HG03025 (cell line): Measurements from ENCODE around the gene LCN9.
"Not testable (repeated sequence)": the region's sequence is repeated elsewhere in the genome, so short reads cannot be mapped to it uniquely, and the experiment has no call there.

ENCODE experiments used
- ATAC-seq: cut with Tn5 transposase; IDR thresholded peaks from one replicate; pipeline ENCODE4 v1.9.1; 2021; ENCODE audit warnings: mild to moderate bottlenecking, moderate library complexity; ENCODE audit not compliant: unreplicated experiment, low FRiP score

LCN9 gene

DNA sequence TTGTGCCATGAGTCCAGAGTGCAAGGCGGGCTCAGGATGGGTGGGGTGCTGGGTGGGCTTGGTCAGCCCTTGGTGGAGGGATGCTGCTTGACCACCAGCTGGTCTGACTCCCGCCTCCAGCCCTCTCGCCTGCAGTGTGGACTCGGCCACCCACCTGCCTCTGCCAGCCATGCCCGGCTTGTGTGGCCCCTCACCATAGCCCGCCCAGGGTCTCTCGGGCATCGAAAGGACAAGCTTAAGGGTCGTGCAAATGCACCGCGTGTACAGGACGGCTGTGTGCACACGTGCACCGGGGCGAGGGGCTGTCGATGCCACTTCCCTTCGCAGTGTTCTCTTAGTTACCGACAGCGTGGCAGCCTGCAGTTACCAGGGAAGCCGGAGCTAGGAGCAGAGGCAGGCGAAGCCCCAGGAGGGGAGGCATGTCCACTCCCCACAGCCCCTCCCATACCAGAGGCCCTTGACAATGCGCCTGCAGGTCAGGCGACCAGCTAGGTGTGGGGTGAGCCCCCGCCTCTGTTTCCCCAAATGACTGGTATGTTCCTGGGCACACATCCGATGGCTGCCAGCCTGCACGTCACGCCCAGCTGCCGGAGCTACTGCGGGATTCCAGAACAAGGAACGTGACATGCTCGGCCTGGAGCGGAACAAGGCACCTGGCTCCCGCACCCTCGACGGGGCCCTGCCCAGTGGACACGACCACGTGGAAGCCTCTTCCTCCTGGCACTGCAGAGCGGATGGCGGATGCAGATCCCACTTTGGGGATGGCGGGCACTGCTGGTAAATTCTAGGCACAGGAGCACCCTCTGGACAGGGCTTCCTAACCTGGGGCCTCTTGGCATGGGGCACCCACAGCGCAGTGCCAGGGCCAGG lies 7.8 kb downstream of the LCN9 start:
- no peak for ATAC-seq

- ATAC-seq, result no peak
Measured at GRCh38 chr9:135671591-135672041, 8.5 kb downstream of the LCN9 start.

DNA sequence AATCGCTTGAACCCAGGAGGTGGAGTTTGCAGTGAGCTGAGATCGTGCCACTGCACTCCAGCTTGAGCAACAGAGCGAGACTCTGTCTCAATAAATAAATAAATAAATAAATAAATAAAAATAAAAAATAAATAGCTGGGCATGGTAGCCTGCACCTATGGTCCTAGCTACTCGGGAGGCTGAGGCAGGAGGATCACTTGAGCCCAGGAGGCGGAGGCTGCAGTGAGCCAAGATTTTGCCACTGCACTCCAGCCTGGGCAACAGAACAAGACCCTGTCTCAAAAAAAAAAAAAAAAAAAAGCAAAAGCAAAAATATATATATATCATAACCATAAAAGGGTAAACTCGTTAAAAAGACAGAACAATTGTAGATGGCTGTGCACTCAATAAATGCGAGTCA lies 9.7 kb downstream of the LCN9 start:
- ATAC-seq, result not testable (repeated sequence)

GRCh38 chr9:135673941-135674340 lies 10.8 kb downstream of the LCN9 start:
- no peak for ATAC-seq

DNA sequence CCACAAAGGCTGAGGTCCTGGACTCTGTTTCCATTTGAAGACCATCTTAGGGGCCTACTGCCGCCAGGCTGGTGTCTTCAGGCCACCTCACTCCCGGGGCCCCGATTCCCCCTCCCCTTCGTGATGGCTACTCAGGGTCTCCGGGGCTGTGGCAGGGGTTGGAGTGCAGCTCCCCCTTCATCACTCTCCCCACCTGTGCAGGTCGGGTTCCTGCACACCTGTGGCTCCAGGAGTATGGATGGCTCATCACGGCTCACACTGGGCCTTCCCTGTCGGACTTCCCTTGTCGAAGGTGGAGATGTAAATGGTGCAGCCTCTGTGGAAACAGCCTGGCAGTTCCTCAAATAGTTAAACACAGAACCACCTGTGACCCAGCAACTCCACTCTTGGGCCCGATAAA lies 11.9 kb downstream of the LCN9 start:
- no peak for ATAC-seq

DNA sequence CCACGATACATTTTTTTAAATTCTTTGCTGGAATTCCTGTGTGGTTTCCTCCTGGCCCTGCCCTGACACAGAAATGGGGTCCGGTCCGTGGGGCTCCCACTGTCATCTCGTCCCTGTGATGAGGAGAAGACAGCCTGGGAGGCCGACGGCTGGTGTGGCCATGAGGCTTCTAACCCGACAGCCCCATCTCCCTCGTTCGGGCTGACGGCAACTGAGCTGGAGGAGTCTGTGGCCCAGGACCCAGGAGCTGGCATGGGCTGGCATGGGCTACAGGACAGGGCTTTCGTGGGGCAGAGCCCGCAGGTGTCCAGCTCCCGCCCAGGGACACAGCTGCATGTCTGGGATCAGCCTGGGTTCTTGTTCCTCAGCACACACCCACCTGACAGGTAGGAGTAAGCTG lies 13.8 kb downstream of the LCN9 start:
- ATAC-seq, result no peak

DNA sequence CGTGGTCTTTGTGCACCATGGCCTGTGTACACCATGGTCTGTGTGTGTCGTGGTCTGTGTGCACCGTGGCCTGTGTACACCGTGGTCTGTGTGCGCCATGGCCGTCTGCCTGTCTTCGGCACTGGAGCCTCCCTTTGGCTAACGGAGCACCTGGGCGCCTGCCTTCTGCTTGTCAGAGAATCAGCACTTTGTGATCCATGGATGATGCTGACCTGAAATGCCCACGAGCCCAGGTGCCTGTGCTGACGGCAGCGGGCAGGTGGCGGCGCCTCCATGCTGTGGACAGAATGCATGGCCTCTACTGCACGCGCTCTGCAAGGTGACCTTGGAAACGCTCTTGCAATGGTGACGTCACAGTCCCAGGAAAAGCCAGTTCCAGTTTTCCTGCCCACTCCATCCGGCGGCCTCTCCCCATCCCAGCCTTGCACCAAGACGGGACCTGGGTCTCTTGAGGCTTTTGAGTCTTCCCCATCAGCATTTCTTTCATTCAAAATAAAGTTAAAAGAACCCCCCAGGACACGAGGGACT lies 14.6 kb downstream of the LCN9 start:
- no peak for ATAC-seq

DNA sequence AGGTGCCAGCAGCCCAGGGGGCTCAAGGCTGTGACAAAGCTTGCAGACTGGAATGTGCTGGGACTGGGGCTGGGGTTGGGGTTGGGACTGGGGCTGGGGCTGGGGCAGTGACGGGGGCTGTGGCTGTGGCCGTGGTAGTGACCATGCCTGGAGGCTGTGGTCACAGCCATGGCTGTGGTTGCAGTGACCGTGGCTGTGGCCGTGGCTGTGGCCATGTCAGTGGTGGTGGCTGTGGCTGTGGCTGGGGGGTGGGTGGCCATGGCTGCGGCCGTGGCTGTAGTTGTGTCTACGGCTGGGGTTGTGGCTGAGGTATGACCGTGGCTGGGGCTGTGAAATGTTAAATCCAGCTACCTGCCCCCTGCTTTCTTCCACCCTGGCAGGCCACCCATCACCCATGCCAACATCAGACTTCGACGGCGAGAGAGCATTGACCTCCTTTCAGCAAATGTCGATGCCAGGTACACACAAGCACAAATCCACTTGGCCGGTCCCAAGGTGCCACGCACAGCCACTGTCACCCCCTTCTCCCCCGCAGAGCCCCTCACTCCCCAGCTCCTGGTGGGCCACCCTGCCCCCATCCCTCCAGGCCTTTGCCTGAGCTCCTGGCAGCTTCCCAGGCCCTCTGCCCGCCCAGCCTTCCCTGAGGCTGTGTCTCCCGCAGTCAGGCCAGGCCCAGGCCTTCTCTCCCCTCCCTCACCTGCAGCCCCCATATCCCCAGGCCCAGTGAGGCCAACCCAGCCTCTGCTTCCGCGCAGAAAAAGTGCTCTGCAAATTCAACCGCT lies 15.3 kb downstream of the LCN9 start:
- ATAC-seq, result no peak

- ATAC-seq, result no peak
Measured at GRCh38 chr9:135680056-135680455, 16.9 kb downstream of the LCN9 start.

DNA sequence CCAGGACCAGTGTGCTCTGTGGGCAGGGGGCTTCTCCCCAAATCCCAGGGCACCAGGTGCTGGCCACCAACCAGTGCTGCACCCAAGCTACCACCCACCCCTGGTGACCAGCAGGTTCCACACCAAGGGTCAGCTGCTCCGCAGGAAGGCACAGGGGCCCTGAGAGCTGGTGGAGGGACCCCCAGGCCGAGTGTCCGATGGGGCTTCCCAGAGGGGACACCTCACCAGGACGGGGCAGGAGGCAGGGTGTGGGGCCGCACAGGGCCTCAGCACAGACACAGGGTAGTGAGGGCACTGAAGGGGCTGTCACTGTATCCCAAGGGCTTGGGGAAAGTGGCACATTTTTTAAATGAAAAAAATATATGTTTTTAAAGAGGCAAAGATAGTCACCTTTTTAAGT lies 18.1 kb downstream of the LCN9 start:
- no peak for ATAC-seq

- no peak for ATAC-seq
Measured at GRCh38 chr9:135683401-135684034, 20.4 kb downstream of the LCN9 start.

- no peak for ATAC-seq
Measured at GRCh38 chr9:135684691-135685090, 21.6 kb downstream of the LCN9 start.

GRCh38 chr9:135687216-135687615 lies 24.1 kb downstream of the LCN9 start:
- no peak for ATAC-seq

DNA sequence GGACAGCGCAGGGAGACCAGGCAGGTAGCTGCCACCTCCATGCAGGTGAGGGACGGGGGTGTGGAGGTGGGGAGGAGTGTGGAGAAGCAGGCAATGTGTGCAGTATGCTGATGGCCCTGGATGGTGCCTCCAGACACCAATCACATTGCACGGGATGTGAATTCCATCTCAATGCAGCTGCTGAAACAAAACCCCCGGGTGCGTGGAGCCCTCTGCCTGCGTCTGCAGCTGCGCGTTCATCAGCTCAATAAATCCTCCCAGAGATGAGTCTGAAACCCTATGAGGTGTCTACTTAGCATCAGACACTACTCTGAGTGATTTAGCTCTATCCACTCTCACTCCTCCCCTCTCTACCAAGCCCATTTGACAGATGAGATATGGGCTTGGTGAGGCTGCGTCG lies 25.9 kb downstream of the LCN9 start:
- ATAC-seq, result no peak

- no peak for ATAC-seq
Measured at GRCh38 chr9:135690836-135691570, 27.9 kb downstream of the LCN9 start.

GRCh38 chr9:135692410-135692809 lies 29.3 kb downstream of the LCN9 start:
- ATAC-seq, result no peak

- ATAC-seq, result no peak
Measured at GRCh38 chr9:135693265-135693664, 30.2 kb downstream of the LCN9 start.

DNA sequence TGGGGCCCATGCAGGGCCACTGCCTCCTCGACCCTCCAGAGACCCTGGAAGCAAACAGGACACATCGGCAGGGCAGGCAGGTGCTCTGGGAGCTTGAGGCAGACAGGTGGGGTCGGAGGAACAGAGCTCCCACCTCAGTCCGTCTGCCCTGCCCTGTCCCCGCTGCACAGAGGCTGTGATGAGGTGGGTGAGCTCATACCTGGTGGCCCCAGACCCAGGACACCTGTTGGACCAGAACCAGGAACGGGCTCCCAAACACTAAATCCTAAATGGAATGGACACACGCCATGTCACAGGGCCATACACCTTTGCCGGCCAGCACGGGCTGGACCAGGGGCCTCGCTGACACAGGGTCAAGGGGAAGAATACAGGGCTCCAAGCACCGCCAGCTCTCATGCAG lies 30.7 kb downstream of the LCN9 start:
- no peak for ATAC-seq

DNA sequence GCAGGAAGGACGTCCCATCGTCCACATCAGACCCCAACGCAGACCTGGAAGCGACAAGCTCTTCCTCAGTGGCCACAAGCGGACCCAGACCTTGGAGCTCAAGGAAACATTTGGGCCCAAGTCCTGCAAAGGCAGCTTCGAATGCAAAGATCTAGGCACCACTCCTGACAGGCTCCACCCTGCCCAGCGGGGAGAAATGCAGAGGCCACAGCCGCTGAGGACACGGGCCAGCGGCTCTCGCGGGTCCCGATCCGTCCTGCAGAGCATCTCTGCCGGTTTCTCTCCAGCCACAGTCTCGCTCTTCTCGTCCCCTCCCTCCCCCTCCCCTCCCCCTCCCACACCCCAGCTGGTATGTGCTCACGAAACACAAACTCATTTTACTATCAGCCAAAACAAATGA lies 31.3 kb downstream of the LCN9 start:
- ATAC-seq, result no peak

GRCh38 chr9:135695036-135695435 lies 31.9 kb downstream of the LCN9 start:
- no peak for ATAC-seq
